Left renal cortex interstitium (tissue), 4 donors: ENCODE results near the gene OLFM1. TPM values are rescaled to one million over a fixed set of nuclear protein-coding genes. Genes with fewer than 3 reads are reported as not detected.
"Not testable (repeated sequence)": the region's sequence is repeated elsewhere in the genome, so short reads cannot be mapped to it uniquely, and the experiment has no call there.

Source experiments
- DNase-seq, 4 donors: peaks; one replicate each; pipeline ENCODE4 v3.0.0-alpha.2; 2013; ENCODE audit warnings: low read depth in 4 of 4, low spot score in 2 of 4, missing footprints in 1 of 4
- polyA plus RNA-seq, 4 donors: library from polyadenylated mRNA; unstranded; fragments of 120-200 nt; gene quantifications; one replicate each; pipeline ENCODE4 v1.2.1, GENCODE V29; 2013; ENCODE audit not compliant: insufficient read length in 4 of 4

The OLFM1 gene
- polyA plus RNA-seq, 4 donors = 3.0 to 5.5 (median 3.9) TPM

DNA sequence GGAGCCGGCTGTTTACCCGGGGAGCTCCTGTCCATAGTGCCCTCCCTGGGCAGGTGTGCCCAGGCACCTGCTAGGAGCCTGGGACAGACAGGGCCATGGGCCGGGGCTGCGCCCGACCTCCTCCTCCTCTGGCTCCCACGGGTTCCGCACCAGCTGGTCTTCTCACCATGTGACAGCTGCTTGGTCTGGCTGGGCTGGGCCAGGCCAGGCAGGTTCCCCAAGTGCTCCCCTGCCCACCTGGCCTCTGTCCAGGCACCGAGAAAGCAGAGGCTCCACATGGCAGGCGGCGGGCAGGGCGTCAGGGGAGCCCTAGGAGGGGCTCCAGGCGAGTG is 60.0 kb downstream of the OLFM1 start:
- DNase-seq = no peak

DNA sequence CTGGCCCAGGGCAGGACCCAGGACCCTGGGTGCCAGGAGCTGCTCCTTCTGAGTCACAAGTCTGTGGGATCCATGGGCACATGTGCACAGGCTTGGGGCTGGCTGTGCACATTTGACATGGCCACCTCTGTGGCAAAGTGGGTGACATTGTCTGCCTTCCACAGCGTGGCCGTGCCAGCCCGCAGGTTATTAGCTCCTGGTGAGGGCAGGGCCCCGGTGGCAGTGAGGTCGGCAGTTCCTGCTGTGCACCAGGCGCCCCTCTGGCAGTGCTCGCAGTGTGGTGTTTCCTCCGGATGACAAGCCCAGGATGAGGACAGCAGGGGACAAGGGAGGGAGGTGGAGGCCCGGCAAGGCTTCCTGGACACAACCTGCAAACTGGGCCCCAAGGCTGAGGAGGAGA is 60.5 kb downstream of the OLFM1 start:
- DNase-seq = no peak

DNA sequence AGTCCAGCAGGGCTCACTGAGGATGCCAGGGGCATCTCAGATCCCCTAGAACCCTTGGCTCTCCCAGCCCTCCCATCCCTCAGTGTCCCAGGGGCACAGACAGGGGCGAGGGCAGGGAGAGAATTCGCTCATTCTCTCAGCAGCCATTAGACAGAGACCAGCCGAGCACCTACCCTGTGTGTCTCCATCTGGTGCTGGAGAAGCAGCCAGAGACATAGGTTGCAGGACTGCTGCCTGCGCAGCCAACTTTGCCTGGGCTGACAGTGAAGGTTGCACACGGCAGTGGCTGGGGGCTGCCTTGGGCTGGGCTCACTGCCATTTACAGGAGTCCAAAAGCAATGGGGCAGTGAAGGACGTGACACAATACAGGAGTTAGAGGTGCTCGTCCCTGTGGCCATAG is 60.9 kb downstream of the OLFM1 start:
- DNase-seq = no peak

DNA sequence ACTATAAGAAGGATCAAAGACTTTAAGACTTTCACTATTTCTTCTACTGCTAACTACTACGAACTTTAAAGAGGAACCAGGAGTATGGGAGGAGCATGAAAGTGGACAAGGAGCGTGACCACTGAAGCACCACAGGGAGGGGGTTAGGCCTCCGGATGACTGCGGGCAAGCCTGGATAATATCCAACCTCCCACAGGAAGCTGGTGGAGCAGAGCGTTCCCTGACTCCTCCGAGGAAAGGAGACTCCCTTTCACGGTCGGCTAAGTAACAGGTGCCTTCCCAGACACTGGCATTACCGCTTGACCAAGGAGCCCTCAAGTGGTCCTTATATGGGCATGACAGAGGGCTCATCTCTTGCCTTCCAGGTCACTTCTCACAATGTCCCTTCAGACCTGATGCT is 62.4 kb downstream of the OLFM1 start:
- DNase-seq = not testable (repeated sequence)

DNA sequence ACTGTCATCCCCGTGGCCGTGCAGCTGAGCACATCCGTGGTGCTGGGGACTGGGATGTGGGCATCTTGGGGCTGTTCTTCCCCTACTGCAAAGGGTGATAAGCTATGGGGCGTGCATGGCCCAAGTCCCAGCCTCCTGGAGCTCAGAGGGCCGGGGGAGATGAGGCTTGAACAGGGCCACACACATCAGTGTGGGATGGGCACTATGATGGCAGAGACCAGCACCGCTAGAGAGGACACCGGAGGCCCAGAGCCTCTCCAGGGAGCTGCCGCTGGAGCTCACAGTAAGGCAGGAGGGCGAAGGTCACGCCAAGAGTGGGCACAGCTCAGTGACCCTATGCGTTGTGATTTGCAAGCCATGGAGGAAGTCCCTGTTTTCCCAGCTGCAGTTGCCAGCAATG is 63.5 kb downstream of the OLFM1 start:
- no peak for DNase-seq

DNA sequence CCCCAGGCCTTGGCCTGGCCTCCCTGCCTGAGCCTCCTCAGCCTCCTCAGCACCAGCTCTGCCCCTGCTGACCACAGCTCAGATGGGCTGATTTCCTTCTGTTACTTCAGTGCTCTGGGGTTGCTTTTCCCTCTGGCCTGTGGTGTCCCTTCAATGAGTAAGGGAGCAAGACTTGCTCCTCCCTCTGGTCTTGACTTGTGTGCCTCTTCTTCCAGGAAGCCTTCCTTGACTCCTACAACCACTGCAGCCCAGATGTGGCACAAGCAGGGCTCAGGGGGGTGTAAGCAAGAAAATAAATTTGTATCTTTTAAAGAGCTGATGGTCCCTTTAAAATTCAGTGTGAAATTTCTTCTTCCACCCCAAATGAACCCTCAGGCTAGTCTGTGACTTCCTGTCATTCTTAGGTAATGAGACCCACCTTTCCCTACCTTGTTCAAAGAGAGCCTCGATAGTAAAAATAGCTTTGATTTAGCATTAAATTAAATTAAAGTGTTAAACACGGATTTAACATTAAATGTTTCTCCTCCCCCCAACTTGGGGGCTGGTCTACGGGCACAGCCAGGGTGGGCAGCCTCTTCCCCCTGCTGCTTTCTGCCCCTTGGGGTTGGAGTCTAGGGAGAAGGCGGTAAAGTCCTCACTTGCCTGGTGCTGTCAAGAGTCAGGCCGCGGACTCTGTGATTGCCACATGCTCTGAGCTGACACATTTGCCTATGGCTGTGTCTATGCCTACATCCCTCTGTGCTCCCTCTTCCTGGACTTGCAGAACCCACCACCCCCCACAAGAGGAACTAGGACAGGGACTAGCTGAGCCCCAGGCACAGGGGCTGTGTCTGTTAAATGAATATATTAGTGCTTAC is 64.5 kb downstream of the OLFM1 start:
- no peak for DNase-seq

DNA sequence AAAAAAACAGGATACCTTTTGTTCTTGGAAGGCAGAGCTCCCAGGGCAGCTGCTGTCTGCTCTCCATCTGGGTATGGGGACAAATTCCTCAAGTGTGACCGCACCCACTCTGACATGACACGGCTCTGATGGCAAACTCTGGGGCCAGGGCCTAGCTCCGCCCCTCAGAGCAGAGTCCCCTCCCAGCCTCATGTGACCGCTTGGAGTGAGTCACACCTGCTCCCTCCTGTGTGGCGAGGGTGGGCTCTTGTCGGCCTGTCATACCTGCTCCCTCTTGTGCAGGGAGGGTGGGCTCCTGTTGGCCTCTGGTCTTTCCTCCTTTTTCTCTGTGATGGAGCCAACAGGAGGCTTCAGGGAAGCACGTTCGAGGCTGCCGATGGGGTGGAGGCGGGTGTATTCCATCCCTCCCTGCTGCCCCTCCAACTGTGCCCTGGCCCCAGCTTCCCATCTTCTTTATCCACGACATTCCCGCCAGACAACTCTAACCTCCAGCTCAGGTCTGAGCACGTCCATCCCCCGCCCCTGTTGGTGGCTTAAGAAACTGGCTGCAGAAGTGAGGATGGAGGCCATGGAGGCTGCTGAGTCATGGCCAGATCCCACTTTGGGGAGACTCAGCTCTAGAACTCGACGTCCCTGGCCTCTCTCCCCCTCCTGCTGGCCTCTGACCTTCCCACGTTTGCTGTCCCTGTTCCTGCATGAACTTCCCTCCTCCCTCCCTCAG is 65.3 kb downstream of the OLFM1 start:
- DNase-seq = no peak

DNA sequence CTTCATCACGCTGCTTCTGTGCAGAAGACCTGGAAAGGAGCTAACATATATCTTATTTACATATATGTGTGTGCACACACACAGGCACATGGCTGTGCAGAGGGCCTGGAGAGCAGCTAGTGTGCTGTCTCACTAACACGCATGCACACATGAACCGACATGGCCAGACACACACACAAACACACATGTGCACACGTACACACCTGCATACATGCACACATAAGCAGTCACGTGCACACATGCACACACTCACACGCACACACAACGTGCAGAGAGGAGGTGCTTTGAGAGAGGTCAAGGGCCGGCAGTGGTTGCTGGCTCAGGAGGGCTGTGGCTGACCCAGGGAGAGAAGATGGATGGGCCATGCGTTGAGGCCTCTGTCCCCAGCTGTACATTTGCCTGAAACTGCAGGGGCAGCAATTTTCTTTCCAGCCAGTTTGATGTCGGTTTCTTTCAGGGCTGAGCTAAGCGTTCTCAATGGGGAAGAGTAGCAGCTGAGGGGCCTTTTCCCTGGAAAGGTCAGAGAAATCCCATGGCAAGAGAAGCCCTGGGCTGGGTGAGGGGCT is 66.7 kb downstream of the OLFM1 start:
- DNase-seq = no peak

DNA sequence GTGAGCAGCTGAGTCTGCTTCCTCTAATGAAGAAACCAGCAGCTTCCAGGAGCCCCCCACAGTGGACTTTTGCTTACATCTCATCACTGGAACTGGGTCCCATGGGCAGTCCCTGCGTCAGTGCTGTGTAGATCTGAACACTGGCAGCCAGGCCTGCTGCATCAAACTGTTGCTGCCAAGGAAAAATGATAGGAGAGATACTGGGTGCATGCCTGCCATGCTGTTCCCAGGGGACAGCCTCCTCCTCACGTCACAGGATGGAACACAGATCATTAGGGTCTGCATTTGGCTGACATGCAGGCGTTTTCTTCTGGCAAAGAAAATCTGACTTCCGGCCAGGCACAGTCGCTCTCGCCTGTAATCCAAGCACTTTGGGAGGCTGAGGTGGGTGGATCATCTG is 67.9 kb downstream of the OLFM1 start:
- DNase-seq = no peak

DNA sequence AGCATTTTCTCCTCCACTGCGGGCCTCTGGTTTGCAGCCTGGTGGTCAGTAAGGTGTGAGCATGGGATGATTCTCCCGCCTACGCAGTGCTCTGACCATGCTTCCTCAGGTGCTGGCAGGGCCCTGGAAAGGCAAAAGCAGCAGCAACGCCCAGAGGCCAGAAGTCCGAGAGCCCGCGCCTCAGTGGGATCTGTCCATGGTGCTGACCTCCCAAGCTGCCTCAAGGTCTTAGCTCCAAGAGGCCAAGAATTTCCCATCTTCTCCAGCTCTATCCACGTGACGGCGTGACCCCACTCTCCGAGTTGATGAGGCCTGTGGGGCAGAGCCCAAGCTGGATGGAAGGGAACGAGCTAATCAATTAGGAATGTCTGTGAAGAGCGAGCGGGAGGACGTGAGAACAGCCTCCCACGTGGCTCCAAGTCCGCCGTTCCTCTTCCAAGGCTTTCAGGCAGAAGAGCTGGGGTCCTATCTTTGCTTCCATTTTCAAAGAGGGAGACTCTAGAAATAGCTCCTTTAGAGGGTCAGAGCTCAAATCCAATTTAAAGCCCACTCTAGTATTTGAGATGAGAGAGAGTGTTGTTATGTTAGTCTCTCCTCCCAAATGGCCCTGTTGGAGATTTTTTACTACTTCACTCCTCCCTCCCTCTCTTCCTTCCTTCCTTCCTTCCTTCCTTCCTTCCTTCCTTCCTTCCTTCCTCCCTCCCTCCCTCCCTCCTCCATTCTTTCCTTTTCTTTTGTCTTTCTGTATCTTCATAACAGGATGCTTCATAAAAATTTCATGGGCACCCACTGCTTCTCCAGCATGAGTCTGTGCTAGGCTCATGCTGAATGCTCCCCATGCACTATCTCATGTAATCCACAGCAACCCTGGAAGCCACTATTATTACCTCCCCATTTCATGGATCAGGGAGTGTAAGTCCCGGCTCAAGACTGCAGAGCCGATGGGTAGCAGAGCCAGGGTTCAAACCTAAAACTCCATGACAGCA is 69.3 kb downstream of the OLFM1 start:
- DNase-seq = peak; percentile 52 to 85 (median 66)

DNA sequence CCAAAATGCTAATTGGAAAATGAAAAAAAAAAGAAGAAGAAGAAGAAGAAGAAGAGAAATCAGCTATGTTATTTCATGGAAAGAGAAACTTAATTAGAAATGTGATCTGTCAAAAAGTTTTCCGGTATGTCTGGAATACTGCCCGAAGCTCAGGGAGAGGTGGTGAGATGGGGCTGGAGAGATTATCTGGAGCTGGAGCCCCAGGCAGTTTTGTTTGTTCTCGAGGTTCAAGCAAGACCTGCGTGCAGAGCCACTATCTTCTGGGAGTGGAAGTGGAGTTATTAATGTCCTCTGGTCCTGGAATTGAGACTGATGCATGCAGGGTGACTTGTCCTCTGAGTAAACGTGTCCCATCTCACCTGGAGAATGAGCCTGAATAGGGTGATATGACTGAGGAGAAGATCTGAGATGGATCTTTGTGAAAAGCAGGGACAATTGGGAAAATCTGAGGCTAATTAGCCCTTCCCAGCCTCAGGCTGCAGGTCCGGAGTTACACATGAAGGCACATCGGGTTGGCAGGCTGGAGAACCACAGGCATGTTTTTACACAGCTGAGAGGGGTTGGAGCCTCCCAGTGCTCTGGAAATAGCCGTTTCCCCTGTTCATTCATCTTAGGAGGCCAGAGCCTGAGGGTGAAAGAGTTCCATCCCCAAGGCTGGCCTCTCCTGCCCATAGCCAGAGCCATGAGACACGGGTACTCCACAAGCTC is 70.5 kb downstream of the OLFM1 start:
- no peak for DNase-seq

DNA sequence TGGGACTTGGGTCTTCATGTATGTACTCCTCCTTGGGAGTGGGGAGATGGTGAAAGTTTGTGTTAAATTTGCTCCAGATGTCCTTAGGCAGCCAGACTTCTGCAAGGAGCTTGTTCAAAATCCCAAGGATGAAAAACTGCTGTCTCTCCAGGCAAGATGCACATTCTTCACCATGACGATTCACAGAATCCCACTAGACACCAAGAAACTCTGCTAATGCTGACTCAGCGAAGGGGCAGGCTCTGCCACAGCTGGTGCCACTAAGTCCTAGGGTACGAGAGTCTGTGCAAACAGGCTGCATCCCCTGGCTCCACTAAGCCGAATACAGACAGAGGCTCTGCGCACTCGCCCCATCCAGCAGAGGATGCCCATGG is 71.1 kb downstream of the OLFM1 start:
- DNase-seq = no peak

DNA sequence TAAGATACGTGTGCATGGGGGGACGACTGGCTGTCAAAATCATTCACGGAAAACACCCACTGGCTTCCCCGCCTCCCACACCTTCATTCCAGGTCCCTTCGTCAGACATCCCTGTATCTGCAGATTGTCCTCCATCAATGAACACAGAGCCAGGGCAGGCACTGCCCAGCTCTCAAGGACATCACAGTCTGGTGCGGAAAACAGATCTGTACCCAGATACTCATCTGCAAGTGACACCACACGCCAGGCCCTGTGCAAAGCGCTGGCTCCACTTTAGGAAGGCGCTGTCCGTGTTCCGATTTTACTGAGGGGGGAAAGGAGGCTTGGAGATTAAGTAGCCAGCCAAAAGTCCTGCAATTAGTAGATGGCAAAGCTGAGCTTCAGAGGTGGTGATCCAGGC is 72.3 kb downstream of the OLFM1 start:
- no peak for DNase-seq

DNA sequence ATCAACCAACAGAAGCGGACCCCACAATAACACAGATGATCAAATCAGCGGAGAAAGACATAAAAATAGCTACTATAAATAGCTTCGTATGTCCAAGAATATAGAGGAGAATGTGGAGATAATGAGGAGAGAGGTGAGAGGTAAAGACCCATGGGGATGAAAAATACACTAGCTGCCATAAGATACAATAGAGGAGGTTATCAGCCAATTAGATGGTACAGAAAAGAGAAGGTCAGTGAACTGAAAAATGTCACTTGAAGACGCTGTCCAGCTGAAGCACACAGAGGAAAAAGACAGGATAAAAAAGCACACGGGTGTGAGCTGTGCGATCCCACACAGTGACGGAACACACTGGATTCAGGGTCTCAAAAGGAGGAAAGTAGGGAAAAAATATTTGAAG is 73.4 kb downstream of the OLFM1 start:
- DNase-seq = no peak

DNA sequence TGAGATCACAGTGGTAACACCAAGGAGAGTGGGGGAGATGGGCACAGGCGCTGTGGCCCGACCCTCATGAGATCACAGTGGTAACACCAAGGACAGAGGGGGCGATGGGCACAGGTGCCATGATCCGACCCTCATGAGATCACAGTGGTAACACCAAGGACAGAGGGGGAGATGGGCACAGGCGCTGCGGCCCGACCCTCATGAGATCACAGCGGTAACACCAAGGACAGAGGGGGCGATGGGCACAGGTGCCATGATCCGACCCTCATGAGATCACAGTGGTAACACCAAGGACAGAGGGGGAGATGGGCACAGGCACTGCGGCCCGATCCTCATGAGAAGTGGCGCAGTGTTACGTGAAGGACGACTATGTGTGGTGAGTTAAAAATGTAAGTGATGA is 75.1 kb downstream of the OLFM1 start:
- DNase-seq = not testable (repeated sequence)

DNA sequence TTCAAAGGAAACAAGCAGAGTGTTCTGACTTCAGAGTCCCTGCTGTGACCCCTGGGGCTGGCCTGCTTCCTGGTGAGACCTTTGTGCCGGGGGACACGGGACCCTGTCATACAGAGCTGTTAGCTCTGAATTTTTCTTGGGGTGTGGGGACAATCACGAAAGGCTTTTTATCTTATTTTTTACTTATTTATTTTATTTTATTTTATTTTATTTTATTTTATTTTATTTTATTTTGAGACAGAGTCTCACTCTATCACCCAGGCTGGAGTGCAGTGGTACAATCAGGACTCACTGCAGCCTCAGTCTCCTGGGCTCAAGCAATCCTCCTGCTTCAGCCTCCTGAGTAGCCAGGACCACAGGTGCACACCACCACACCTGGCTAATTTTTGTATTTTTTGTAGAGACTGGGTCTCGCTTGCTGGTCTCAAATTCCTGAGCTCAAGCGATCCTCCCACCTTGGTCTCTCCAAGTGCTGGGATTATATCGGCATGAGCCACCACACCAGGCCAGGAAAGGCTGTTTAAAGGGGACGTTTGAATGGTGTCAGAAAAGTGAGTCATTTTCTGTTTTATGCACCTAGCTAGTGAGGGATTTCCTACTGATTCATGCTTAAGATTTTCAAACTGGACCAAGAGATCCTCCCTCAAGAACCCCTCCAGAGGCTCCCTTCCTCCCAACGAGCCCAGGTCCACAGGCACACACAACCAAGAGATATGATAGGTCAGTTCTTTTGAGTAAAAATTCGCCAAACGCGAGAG is 75.7 kb downstream of the OLFM1 start:
- DNase-seq = no peak

DNA sequence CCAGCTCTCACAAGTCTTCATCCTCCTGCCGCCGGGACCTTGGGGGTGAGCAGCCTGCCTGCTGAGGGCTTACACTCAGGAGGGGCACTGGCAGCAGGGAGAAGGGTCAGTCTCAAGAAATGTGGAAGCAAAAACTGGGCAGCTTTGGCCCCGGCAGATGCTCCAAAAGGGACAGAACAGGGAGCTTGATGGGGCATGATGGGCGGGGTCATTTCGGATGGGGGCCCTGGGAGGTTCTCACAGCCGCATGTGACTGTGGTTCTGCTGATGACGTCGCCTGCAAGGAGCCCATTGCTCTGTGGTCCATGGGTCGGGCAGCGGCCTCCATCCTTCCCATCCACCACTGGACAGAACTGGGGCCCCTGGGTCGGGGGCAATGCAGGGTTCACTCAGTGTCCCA is 76.6 kb downstream of the OLFM1 start:
- DNase-seq = no peak

DNA sequence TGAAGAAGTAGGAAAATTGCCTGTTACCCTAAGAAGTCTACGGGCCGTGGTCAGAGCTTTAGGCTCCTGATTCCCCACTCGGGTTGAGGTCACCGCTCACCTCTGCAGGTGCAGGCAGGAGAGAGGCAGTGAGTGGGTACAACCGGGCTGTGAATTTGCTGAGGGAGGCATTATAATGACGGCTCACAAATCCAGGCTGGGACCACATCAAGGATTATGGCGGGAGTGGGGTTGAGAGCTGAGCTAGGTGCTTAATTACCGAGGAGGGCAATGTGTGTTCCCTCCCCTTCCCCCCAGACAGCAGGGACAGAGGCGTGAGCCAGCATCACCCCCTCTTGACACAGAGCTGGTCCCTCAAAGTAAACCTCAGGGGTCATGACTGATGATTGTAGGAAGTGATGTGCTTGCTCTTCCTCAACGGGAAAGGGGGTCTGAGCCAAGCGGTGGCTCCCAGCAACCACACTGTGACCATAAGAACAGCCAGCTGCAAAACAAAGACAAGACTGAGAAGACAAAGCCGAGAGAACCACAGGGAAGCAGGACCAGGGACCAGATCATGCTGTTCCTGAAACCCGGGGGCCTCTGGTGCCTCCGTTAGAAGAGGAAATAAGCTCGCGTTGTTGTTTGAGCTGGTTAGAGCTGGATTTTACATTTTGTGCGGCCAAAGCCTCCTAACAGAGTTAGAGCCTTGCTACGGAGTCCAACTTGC is 77.7 kb downstream of the OLFM1 start:
- no peak for DNase-seq
